ENCODE measurements around the gene CHST15. TPM values are rescaled to one million over a fixed set of nuclear protein-coding genes. Genes with fewer than 3 reads are reported as not detected.

The CHST15 gene
- total RNA-seq, 1 experiment from 2014 or later = 17.1 TPM

GRCh38 chr10:124007773-124008145 is 85.6 kb downstream of the CHST15 start:
- Histone ChIP-seq H3K4me3 (ENCODE audit: low read length) (no peak overlapping the region), H3K27me3 (ENCODE audit: low read length) (no peaks in the 10 kb centered on the region), H3K4me2 (ENCODE audit: low read length) (no peak overlapping the region), H3K9me2 (replicated peaks; ENCODE audit: low read length) (no peaks in the 10 kb centered on the region), H3K9ac (ENCODE audit: low read length) (no peak overlapping the region), H3K79me2 (ENCODE audit: low read length) (no peaks in the 10 kb centered on the region), H3K36me3 (ENCODE audit: low read depth, low read length) (no peaks in the 10 kb centered on the region), H3K9me3 (ENCODE audit: low read length) (no peaks in the 10 kb centered on the region), H2AFZ (ENCODE audit: low read length) (no peak overlapping the region), H3K27ac (ENCODE audit: low read length) (no peak overlapping the region), H3F3A (ENCODE audit: low read length, unreplicated experiment) (no peaks in the 10 kb centered on the region), H4K20me1 (ENCODE audit: low read length) (no peaks in the 10 kb centered on the region), H3K4me1 (ENCODE audit: insufficient read depth, low read length) (no peaks in the 10 kb centered on the region)
- DNase-seq = no peak
- BruUV-seq (replicated peaks) = no TSS peak
- ChIA-PET CTCF (no interaction called here), POLR2A (ENCODE audit: unreplicated experiment) (no interaction called here)
- intact Hi-C loops (cut with micrococcal nuclease) = no loop called here
- no peak for ATAC-seq
- TF ChIP-seq EZH2phosphoT487 (IDR thresholded peaks at IDR 0.05; ENCODE audit: borderline replicate concordance, low read length) = no peak
- TF ChIP-seq EZH2 (IDR thresholded peaks at IDR 0.05; ENCODE audit: low read length, unreplicated experiment) = no peak
- TF ChIP-seq CTCF (conservative IDR thresholded peaks at IDR 0.05; ENCODE audit: low read depth, low read length) = no peak

GRCh38 chr10:124007102-124007772 is 86.2 kb downstream of the CHST15 start:
- Histone ChIP-seq H2AFZ (ENCODE audit: low read length) (no peak overlapping the region), H3K4me2 (ENCODE audit: low read length) (no peak overlapping the region), H4K20me1 (ENCODE audit: low read length) (no peaks in the 10 kb centered on the region), H3K27ac (ENCODE audit: low read length) (no peak overlapping the region), H3K36me3 (ENCODE audit: low read depth, low read length) (no peaks in the 10 kb centered on the region), H3K9me3 (ENCODE audit: low read length) (no peaks in the 10 kb centered on the region), H3K27me3 (ENCODE audit: low read length) (no peaks in the 10 kb centered on the region), H3K4me3 (ENCODE audit: low read length) (no peak overlapping the region), H3K9ac (ENCODE audit: low read length) (no peak overlapping the region), H3K4me1 (ENCODE audit: insufficient read depth, low read length) (no peaks in the 10 kb centered on the region), H3K79me2 (ENCODE audit: low read length) (no peaks in the 10 kb centered on the region), H3K9me2 (replicated peaks; ENCODE audit: low read length) (no peaks in the 10 kb centered on the region), H3F3A (ENCODE audit: low read length, unreplicated experiment) (no peaks in the 10 kb centered on the region)
- TF ChIP-seq EZH2 (IDR thresholded peaks at IDR 0.05; ENCODE audit: low read length, unreplicated experiment) (no peak), CTCF (conservative IDR thresholded peaks at IDR 0.05; ENCODE audit: low read depth, low read length) (no peak), EZH2phosphoT487 (IDR thresholded peaks at IDR 0.05; ENCODE audit: borderline replicate concordance, low read length) (no peak)
- ChIA-PET POLR2A (ENCODE audit: unreplicated experiment) (no interaction called here), CTCF (no interaction called here)
- ATAC-seq (no peak), DNase-seq (no peak)
- intact Hi-C loops (cut with micrococcal nuclease) = no loop called here
- BruUV-seq (replicated peaks) = no TSS peak

GRCh38 chr10:124006526-124006925 is 86.9 kb downstream of the CHST15 start:
- Histone ChIP-seq H2AFZ (ENCODE audit: low read length) (no peak overlapping the region), H3K4me2 (ENCODE audit: low read length) (no peak overlapping the region)
- ATAC-seq = no peak

More at GRCh38 chr10:124006526-124006925, 86.9 kb downstream of the CHST15 start:
- H4K20me1 ChIP-seq (ENCODE audit: low read length) = no peaks in the 10 kb centered on the region
- no TSS peak for BruUV-seq (replicated peaks)
- H3K27me3 ChIP-seq (ENCODE audit: low read length) = no peaks in the 10 kb centered on the region
- no peak for DNase-seq
- no peaks in the 10 kb centered on the region for H3K4me1 ChIP-seq (ENCODE audit: insufficient read depth, low read length)
- no peak overlapping the region for H3K4me3 ChIP-seq (ENCODE audit: low read length)
- POLR2A ChIA-PET (ENCODE audit: unreplicated experiment) = no interaction called here
- CTCF ChIA-PET = no interaction called here
- H3K79me2 ChIP-seq (ENCODE audit: low read length) = no peaks in the 10 kb centered on the region
- H3K9me2 ChIP-seq (replicated peaks; ENCODE audit: low read length) = no peaks in the 10 kb centered on the region
- H3F3A ChIP-seq (ENCODE audit: low read length, unreplicated experiment) = no peaks in the 10 kb centered on the region
- TF ChIP-seq EZH2 (IDR thresholded peaks at IDR 0.05; ENCODE audit: low read length, unreplicated experiment) = no peak
- no peak for TF ChIP-seq EZH2phosphoT487 (IDR thresholded peaks at IDR 0.05; ENCODE audit: borderline replicate concordance, low read length)
- no peak for TF ChIP-seq CTCF (conservative IDR thresholded peaks at IDR 0.05; ENCODE audit: low read depth, low read length)
- H3K36me3 ChIP-seq (ENCODE audit: low read depth, low read length) = no peaks in the 10 kb centered on the region
- intact Hi-C loops (cut with micrococcal nuclease) = no loop called here
- no peaks in the 10 kb centered on the region for H3K9me3 ChIP-seq (ENCODE audit: low read length)
- no peak overlapping the region for H3K27ac ChIP-seq (ENCODE audit: low read length)
- no peak overlapping the region for H3K9ac ChIP-seq (ENCODE audit: low read length)

Data from PC-3 (cell line).